NB4 (cell line): ENCODE results near the gene CTXN3.

Source experiments
- DNase-seq: peaks from one replicate; pipeline ENCODE4 v3.0.0; 2010; ENCODE audit warnings: low read depth
- H3K4me3 ChIP-seq: one replicate; pipeline ENCODE4 v1.5.1; 2011; ENCODE audit warnings: mild to moderate bottlenecking, low read depth, low read length, moderate library complexity
- MYC ChIP-seq: IDR thresholded peaks from 2 replicates; pipeline ENCODE4 v1.6.1; 2011; ENCODE audit warnings: low read depth, low read length
- POLR2A ChIP-seq: IDR thresholded peaks from 2 replicates; pipeline ENCODE4 v1.6.1; 2011; ENCODE audit warnings: mild to moderate bottlenecking; ENCODE audit not compliant: insufficient read length; ENCODE audit errors: extremely low read depth
- TF ChIP-seq, protein P1 (sequence below): IDR thresholded peaks from 2 replicates; pipeline ENCODE4 v1.6.1; 2011; ENCODE audit warnings: low read depth, low read length
- TF ChIP-seq, protein P2 (sequence below): IDR thresholded peaks from one replicate; pipeline ENCODE4 v1.5.1; 2012; ENCODE audit warnings: low read depth, low read length

Gene CTXN3

DNA sequence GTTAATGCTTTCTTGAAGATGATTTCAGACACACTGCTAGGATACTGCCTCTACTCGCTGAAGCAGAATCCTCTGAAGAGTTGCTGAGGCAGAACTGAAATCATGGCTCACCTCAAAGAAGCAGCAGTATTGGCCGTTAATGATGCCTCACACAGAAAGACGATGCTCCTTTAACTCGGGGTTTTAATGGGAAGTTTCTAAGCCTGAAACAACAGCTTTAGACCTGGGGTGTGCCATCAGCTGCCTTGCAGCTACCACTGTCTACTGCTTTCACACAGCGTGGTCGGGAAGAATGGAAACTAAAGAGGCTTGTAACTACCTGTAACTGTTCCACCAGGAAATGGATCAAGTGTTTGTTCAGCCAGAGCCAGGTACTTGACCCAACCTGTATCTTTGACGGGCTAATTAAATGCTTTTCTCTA lies at the start of gene CTXN3:
Gene CTXN3 (plus strand): TSS at position 65 of the 422 bp plus-strand sequence. CDS start 8,440 bp downstream, outside the sequence.
- TF ChIP-seq POLR2A: no peak
- TF ChIP-seq, protein P1, sequence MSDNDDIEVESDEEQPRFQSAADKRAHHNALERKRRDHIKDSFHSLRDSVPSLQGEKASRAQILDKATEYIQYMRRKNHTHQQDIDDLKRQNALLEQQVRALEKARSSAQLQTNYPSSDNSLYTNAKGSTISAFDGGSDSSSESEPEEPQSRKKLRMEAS: no peak
- TF ChIP-seq MYC: no peak
- TF ChIP-seq, protein P2, sequence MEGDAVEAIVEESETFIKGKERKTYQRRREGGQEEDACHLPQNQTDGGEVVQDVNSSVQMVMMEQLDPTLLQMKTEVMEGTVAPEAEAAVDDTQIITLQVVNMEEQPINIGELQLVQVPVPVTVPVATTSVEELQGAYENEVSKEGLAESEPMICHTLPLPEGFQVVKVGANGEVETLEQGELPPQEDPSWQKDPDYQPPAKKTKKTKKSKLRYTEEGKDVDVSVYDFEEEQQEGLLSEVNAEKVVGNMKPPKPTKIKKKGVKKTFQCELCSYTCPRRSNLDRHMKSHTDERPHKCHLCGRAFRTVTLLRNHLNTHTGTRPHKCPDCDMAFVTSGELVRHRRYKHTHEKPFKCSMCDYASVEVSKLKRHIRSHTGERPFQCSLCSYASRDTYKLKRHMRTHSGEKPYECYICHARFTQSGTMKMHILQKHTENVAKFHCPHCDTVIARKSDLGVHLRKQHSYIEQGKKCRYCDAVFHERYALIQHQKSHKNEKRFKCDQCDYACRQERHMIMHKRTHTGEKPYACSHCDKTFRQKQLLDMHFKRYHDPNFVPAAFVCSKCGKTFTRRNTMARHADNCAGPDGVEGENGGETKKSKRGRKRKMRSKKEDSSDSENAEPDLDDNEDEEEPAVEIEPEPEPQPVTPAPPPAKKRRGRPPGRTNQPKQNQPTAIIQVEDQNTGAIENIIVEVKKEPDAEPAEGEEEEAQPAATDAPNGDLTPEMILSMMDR: no peak
- no peak for DNase-seq
- no peak within 1 kb of the TSS for H3K4me3 ChIP-seq

DNA sequence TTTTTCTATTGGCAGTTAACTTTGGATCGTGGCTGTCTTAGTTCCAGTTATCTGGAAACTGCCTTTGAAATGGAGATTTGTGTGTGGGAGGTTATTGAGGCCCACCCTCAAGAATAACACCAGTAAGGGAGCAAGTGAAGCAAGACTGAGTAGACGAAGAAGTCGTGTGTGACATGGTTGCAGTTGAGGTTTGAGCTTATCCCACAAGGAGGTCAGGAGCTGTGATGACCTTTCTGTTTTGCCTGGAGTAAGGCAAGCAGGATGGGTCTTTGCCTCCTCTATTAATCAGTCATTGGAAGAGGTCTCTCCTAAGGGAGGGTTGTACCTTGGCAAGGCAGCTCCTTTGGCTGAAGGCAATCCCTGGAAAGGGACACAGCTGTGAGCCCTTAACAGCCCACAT lies 49.6 kb upstream of the CTXN3 start:
- no peak for DNase-seq
- H3K4me3 ChIP-seq: no peak overlapping the region
- TF ChIP-seq, protein P1: no peak
- TF ChIP-seq POLR2A: no peak
- no peak for TF ChIP-seq MYC

DNA sequence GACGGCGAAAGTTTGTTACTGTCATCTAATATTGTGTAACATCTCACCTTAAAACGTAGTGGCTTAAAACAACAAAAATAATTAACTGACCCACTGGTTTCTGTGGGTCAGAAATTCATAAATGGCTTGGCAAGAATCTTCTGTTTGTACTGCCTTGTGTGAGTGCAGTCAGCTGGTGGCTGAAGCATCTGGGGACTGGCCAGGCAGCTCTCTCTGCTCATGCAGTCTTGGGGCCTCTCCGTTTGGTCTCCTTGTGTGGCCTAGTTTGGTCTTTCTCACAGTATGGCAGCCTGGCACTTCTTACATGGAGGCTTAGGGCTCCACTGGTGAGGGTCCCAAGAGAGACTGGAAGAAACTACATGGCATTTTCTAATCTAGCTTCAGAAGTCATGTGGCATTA lies 49.0 kb upstream of the CTXN3 start:
- DNase-seq: no peak
- TF ChIP-seq MYC (no peak), POLR2A (no peak)
- TF ChIP-seq, protein P1: no peak
- TF ChIP-seq, protein P2: no peak
- H3K4me3 ChIP-seq: no peak overlapping the region

DNA sequence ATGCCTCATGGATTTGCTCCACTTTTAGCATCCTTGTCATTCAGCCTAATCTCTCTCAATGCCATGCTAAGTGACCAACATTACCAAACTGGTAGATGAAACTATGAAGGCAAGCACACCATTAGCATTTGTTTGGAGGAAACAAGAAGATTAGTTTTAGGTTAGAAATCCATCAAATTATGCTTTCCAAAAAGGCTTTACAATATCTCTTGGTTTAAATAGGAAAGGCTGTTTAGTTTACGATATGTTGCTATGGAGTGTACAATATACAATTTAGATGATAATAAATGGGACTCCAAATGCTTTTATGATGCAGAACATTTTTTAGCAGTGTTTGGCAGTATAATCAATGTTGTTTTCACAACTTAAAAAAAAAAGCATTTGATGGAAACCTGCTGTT lies 47.8 kb upstream of the CTXN3 start:
- TF ChIP-seq, protein P2: no peak
- TF ChIP-seq, protein P1: no peak
- TF ChIP-seq POLR2A: no peak
- no peak for TF ChIP-seq MYC
- DNase-seq: no peak
- no peak overlapping the region for H3K4me3 ChIP-seq

DNA sequence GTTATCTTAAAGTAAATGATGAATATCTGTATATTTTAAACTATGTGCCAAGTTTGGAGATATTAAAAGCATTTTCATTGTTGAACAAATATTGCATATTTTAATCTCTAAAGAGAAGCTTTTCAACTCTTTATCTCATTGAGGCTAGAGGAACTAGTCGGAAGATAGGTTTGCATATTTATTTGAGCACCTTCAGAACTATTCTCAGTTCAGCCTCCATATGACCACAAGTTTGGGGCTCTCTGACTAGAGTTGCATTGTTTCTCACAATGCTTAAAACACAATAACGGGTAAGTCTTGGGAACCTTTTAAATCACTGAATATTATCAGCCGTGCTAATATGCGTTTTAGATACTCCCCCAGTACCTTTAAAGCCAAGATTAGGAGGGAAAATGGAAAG lies 47.3 kb upstream of the CTXN3 start:
- H3K4me3 ChIP-seq: no peak overlapping the region
- no peak for TF ChIP-seq POLR2A
- TF ChIP-seq, protein P1: no peak
- DNase-seq: no peak

DNA sequence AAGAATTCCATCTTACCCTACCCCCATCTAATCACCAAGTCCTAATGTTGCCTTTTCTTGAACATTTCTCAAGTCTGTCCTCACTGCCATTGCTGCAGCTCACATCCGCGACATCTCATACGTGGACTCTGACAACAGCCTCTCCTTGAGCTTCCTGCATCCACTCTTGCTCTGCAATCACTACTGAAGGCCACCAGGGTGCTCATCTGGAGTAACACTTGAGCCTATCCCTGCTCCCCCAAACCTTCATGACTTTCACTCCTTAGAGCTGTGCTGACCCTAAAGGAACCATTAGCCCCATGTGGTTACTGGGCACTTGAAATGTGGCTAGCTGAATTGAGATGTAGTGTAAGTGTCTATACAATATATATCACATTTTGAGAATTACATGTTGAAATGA lies 46.4 kb upstream of the CTXN3 start:
- TF ChIP-seq, protein P2: no peak
- TF ChIP-seq MYC: no peak
- no peak for TF ChIP-seq POLR2A
- TF ChIP-seq, protein P1: no peak
- no peak overlapping the region for H3K4me3 ChIP-seq
- no peak for DNase-seq
